Ectodermal cell (in vitro differentiated cells): ENCODE data around the gene TSPOAP1.
A peak's percentile ranks its signal among the peaks of the same experiment; 100 is the strongest.

Source experiments
- H3K27ac ChIP-seq: 2 replicates; pipeline ENCODE4 v1.7.0; 2013; ENCODE audit warnings: mild to moderate bottlenecking, low read depth, low read length; ENCODE audit not compliant: insufficient read depth, poor library complexity, severe bottlenecking
- H3K27me3 ChIP-seq: 2 replicates; pipeline ENCODE4 v1.7.0; 2013; ENCODE audit warnings: mild to moderate bottlenecking, low read length; ENCODE audit not compliant: insufficient read depth, control insufficient read depth, poor library complexity, severe bottlenecking
- H3K36me3 ChIP-seq: one replicate; pipeline ENCODE4 v1.7.0; 2013; ENCODE audit warnings: low read length; ENCODE audit not compliant: control insufficient read depth, insufficient read depth
- H3K4me1 ChIP-seq: one replicate; pipeline ENCODE4 v1.7.0; 2013; ENCODE audit warnings: low read length; ENCODE audit not compliant: control insufficient read depth, insufficient read depth
- H3K4me3 ChIP-seq: 2 replicates; pipeline ENCODE4 v1.7.0; 2013; ENCODE audit warnings: low read depth, low read length, control low read depth; ENCODE audit not compliant: insufficient read depth
- H3K9me3 ChIP-seq: 2 replicates; pipeline ENCODE4 v1.7.0; 2013; ENCODE audit warnings: mild to moderate bottlenecking, low read length, moderate library complexity; ENCODE audit not compliant: control insufficient read depth
- WGBS, 2 experiments: methylation state at CpG; one replicate each; pipeline ENCODE4 v1.1.7; 2013; ENCODE audit warnings: missing lambda C conversion rate in 2 of 2; 5-methylcytosine and 5-hydroxymethylcytosine counted together

The TSPOAP1 gene

DNA sequence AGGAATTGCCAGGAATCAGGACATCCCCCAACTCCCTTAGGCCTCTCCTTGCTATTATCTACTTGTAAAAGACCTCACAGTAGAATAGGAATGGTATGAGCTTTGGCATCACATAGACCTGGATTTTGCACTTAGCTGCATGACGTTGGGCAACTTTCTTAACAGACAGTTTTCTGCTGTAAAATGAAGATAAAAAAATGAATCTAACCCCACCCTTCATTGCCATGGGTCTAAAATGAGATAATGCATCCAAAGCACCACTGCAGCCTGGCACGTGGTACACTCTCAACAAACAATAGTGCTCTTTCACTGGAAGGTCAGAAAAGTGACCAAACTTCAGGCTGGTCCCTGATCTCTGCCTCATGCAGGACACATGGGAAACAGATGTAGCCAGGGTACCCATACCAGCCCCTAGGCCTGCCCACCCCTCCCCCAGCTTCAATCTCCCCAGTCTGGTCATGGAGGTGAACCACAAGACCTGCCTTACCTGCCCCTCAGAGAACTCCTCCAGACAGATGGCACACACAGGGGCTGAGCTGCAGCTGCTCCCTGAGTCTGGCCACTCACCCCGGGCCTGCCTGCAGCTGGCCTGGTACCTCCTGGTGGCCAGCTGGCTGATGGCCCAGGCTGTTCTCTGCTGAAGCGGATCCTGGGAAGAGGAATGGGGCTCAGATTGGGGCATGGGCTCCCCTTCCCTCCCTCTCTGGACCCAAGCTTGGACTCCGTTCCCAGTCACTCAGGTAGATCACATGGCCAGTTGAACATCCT, 31.9 kb upstream of the TSPOAP1 start:
- no peaks in the 10 kb centered on the region for H3K36me3 ChIP-seq
- 78 to 79% methylated on average over 5 of the region's 5 CpGs for WGBS, 2 experiments
- H3K4me1 ChIP-seq, result peaks cover 12% of the 10 kb centered on the region
- no peak overlapping the region for H3K27ac ChIP-seq
- H3K9me3 ChIP-seq, result no peaks in the 10 kb centered on the region
- H3K4me3 ChIP-seq, result no peak overlapping the region
- H3K27me3 ChIP-seq, result no peaks in the 10 kb centered on the region

- no peaks in the 10 kb centered on the region for H3K36me3 ChIP-seq
- H3K4me1 ChIP-seq, result peaks cover 10% of the 10 kb centered on the region
- H3K4me3 ChIP-seq, result no peak overlapping the region
- no peaks in the 10 kb centered on the region for H3K27me3 ChIP-seq
- no peak overlapping the region for H3K27ac ChIP-seq
- no peaks in the 10 kb centered on the region for H3K9me3 ChIP-seq
- 89 to 93% methylated on average over 16 of the region's 16 CpGs for WGBS, 2 experiments
Measured at GRCh38 chr17:58358408-58359172, 30.0 kb upstream of the TSPOAP1 start.

- Histone ChIP-seq H3K27ac (no peak overlapping the region), H3K4me3 (no peak overlapping the region), H3K9me3 (no peaks in the 10 kb centered on the region), H3K27me3 (no peaks in the 10 kb centered on the region), H3K4me1 (peaks cover 15% of the 10 kb centered on the region), H3K36me3 (no peaks in the 10 kb centered on the region)
- WGBS, 2 experiments, result 94 to 95% methylated on average over 22 of the region's 22 CpGs
Measured at GRCh38 chr17:58357312-58358297, 29.0 kb upstream of the TSPOAP1 start.

GRCh38 chr17:58356231-58356630, 27.6 kb upstream of the TSPOAP1 start:
- Histone ChIP-seq H3K36me3 (no peaks in the 10 kb centered on the region), H3K27me3 (no peaks in the 10 kb centered on the region), H3K4me1 (peaks cover 16% of the 10 kb centered on the region), H3K9me3 (no peaks in the 10 kb centered on the region), H3K4me3 (no peak overlapping the region), H3K27ac (no peak overlapping the region)
- WGBS, 2 experiments, result 92 to 97% methylated on average over 1 of the region's 1 CpG

DNA sequence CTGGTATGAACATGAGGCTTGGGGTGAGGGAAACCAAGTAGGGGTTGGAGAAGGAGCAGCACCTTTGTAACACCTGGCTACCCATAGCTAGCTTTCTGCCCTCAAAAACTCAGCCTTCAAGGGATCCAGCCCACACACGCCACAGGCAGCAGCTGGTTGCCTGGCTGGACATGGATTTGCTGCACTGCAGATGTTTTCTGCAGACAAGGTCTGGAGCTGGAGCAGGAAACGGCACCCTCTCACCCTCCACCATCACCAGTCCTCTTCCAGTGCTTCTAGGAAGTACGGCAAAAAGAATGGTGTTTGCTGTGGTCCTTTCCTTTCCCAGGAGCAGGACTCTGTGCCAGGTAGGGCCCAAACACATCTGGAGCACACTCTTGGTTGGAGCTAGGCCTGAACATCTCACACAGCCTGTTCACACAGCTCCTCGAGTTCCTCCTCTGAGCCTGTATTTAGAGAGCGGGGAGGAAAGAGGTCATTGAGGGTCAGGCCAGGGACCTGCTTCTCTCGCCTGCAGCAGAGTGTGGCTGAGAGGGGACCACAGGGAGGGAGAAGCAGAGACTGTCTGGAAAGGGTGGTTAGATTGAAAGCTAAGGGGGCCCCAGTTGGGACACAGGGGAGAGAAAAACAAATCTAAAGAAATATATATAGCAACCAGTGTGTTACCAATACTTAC, 26.1 kb upstream of the TSPOAP1 start:
- WGBS, 2 experiments, result 87 to 89% methylated on average over 6 of the region's 6 CpGs

DNA sequence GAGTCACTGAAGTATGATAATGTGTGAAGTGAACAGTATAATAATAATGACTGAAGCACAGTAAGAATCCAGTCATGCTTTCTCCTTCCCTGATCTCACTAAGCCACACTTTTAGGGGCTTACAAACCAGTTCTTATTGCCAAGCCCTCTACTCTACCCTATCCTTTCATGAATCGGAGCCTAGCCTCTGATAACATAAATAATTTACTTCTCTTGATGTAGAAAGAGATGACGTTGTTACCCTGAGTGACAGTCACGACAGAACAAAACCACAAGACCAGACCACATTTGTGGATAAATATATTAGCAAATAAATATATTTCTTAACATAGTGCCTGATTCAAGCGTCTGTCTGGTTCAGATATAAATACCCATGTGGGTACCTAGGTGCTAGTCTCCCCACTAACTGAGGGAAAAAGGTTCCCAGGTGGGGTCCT, 24.8 kb upstream of the TSPOAP1 start:
- Histone ChIP-seq H3K9me3 (no peaks in the 10 kb centered on the region), H3K4me1 (peaks cover 21% of the 10 kb centered on the region), H3K27me3 (no peaks in the 10 kb centered on the region), H3K36me3 (peaks cover 8% of the 10 kb centered on the region), H3K27ac (no peak overlapping the region), H3K4me3 (no peak overlapping the region)
- WGBS, 2 experiments, result 89 to 97% methylated on average over 1 to 4 of the region's 4 CpGs

More for the DNA sequence above, 26.1 kb upstream of the TSPOAP1 start:
- Histone ChIP-seq H3K9me3 (no peaks in the 10 kb centered on the region), H3K36me3 (peaks cover 3% of the 10 kb centered on the region), H3K27me3 (no peaks in the 10 kb centered on the region), H3K27ac (no peak overlapping the region), H3K4me3 (no peak overlapping the region), H3K4me1 (peaks cover 21% of the 10 kb centered on the region)

- peak overlapping the region; percentile 96 for H3K4me3 ChIP-seq
- peaks cover 21% of the 10 kb centered on the region for H3K4me1 ChIP-seq
- no peaks in the 10 kb centered on the region for H3K27me3 ChIP-seq
- H3K27ac ChIP-seq, result peak overlapping the region; percentile 86
- 1 to 2% methylated on average over 26 of the region's 26 CpGs for WGBS, 2 experiments
- H3K9me3 ChIP-seq, result no peaks in the 10 kb centered on the region
- H3K36me3 ChIP-seq, result peaks cover 14% of the 10 kb centered on the region
Measured at GRCh38 chr17:58352596-58353388, 24.2 kb upstream of the TSPOAP1 start.

GRCh38 chr17:58351831-58352595, 23.4 kb upstream of the TSPOAP1 start, which contains the start of gene SUPT4H1:
TSS of gene SUPT4H1 (minus strand) at chr17:58352201. CDS start at chr17:58352135, 66 bp downstream.
- 0% methylated on average over 60 of the region's 60 CpGs for WGBS, 2 experiments
- Histone ChIP-seq H3K9me3 (no peaks in the 10 kb centered on the region), H3K4me3 (peak within 1 kb of the TSS; percentile 96), H3K4me1 (peaks cover 21% of the 10 kb centered on the region), H3K27me3 (no peaks in the 10 kb centered on the region), H3K36me3 (peaks cover 22% of the 10 kb centered on the region), H3K27ac (peak within 1 kb of the TSS; percentile 86)
